Sigmoid colon (tissue), 3 donors: Measurements from ENCODE around the gene ECE1.

Source experiments
- POLR2A ChIP-seq, 2 donors: fragments of 450-650 bp; IDR thresholded peaks; one replicate each; pipeline ENCODE4 v1.6.1; 2016; ENCODE audit warnings: antibody characterized with exemption in 2 of 2, mild to moderate bottlenecking in 2 of 2, moderate library complexity in 2 of 2
- TF ChIP-seq, protein P1 (sequence below), 4 experiments: fragments of 450-650 bp in 3 of 4; fragments of 200-600 bp in 1 of 4; IDR thresholded peaks; one replicate each; pipeline ENCODE4 v1.5.1; 2016 to 2019; ENCODE audit warnings: antibody characterized with exemption in 4 of 4, mild to moderate bottlenecking in 3 of 4, moderate library complexity in 2 of 4

DNA sequence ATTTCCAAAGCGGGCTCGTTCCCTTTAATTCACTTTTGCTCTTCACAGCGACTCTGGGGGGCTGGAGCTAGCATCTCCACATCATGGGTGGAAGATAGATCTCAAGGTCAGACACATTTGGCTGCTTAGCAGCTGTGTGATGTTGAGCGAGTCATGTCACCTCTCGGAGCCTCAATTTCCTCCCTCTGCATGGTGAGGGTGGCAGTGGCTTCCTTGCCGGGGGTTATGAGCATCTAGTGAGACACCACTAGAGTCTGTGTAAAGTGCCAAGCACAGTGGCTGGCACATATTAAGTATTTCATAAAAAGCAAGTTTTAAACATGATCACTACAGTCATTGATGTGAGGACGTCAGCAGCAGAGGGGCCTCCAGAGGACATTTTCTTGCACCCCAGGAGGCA is 16.9 kb upstream of the ECE1 start:
- no peak for TF ChIP-seq POLR2A (IDR thresholded peaks at IDR 0.05)
- TF ChIP-seq, protein P1, sequence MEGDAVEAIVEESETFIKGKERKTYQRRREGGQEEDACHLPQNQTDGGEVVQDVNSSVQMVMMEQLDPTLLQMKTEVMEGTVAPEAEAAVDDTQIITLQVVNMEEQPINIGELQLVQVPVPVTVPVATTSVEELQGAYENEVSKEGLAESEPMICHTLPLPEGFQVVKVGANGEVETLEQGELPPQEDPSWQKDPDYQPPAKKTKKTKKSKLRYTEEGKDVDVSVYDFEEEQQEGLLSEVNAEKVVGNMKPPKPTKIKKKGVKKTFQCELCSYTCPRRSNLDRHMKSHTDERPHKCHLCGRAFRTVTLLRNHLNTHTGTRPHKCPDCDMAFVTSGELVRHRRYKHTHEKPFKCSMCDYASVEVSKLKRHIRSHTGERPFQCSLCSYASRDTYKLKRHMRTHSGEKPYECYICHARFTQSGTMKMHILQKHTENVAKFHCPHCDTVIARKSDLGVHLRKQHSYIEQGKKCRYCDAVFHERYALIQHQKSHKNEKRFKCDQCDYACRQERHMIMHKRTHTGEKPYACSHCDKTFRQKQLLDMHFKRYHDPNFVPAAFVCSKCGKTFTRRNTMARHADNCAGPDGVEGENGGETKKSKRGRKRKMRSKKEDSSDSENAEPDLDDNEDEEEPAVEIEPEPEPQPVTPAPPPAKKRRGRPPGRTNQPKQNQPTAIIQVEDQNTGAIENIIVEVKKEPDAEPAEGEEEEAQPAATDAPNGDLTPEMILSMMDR (IDR thresholded peaks at IDR 0.05) = no peak
